Panc1 (cell line): ENCODE results near the gene FRRS1L.

Experiments
- REST ChIP-seq, 2 experiments: IDR thresholded peaks; 2 replicates each; pipeline ENCODE4 v1.6.1; 2011 to 2012; ENCODE audit warnings: low read depth in 2 of 2, control low read depth in 1 of 2, low read length in 1 of 2, mild to moderate bottlenecking in 1 of 2, moderate library complexity in 1 of 2; ENCODE audit not compliant: insufficient read depth in 1 of 2
- TF ChIP-seq, protein P1 (sequence below): fragments of 450-650 bp; IDR thresholded peaks from 2 replicates; pipeline ENCODE4 v1.5.1; 2017; ENCODE audit warnings: mild to moderate bottlenecking

- TF ChIP-seq, protein P1, sequence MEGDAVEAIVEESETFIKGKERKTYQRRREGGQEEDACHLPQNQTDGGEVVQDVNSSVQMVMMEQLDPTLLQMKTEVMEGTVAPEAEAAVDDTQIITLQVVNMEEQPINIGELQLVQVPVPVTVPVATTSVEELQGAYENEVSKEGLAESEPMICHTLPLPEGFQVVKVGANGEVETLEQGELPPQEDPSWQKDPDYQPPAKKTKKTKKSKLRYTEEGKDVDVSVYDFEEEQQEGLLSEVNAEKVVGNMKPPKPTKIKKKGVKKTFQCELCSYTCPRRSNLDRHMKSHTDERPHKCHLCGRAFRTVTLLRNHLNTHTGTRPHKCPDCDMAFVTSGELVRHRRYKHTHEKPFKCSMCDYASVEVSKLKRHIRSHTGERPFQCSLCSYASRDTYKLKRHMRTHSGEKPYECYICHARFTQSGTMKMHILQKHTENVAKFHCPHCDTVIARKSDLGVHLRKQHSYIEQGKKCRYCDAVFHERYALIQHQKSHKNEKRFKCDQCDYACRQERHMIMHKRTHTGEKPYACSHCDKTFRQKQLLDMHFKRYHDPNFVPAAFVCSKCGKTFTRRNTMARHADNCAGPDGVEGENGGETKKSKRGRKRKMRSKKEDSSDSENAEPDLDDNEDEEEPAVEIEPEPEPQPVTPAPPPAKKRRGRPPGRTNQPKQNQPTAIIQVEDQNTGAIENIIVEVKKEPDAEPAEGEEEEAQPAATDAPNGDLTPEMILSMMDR = no peak
- TF ChIP-seq REST (IDR thresholded peaks at IDR 0.05; ENCODE audit: insufficient read depth in 1 of 2, low read depth in 2 of 2, low read length in 1 of 2) = no peak
Measured at GRCh38 chr9:109149089-109149488, 18.0 kb downstream of the FRRS1L start.
